ENCODE data around the gene TBC1D7.

Gene TBC1D7

GRCh38 chr6:13296536-13296997 lies 31.8 kb downstream of the TBC1D7 start:
- no peak for DNase-seq (ENCODE audit: low read depth)

GRCh38 chr6:13295576-13295975 lies 32.8 kb downstream of the TBC1D7 start:
- H3K4me3 ChIP-seq (ENCODE audit: low read depth, low read length): no peak overlapping the region
- TF ChIP-seq CTCF (IDR thresholded peaks at IDR 0.05; ENCODE audit: control insufficient read depth, extremely low read depth, insufficient read depth): no peak
- DNase-seq (ENCODE audit: low read depth): no peak

More at GRCh38 chr6:13296536-13296997, 31.8 kb downstream of the TBC1D7 start:
- H3K4me3 ChIP-seq (ENCODE audit: low read depth, low read length): no peak overlapping the region
- TF ChIP-seq CTCF (IDR thresholded peaks at IDR 0.05; ENCODE audit: control insufficient read depth, extremely low read depth, insufficient read depth): no peak

GRCh38 chr6:13294499-13295069 lies 33.8 kb downstream of the TBC1D7 start:
- no peak for TF ChIP-seq CTCF (IDR thresholded peaks at IDR 0.05; ENCODE audit: control insufficient read depth, extremely low read depth, insufficient read depth)
- no peak overlapping the region for H3K4me3 ChIP-seq (ENCODE audit: low read depth, low read length)
- no peak for DNase-seq (ENCODE audit: low read depth)

- no peak for TF ChIP-seq CTCF (IDR thresholded peaks at IDR 0.05; ENCODE audit: control insufficient read depth, extremely low read depth, insufficient read depth)
- DNase-seq (ENCODE audit: low read depth): no peak
- no peak overlapping the region for H3K4me3 ChIP-seq (ENCODE audit: low read depth, low read length)
These were observed 35.6 kb downstream of the TBC1D7 start for GRCh38 chr6:13292774-13293173.

- no peak for TF ChIP-seq CTCF (IDR thresholded peaks at IDR 0.05; ENCODE audit: control insufficient read depth, extremely low read depth, insufficient read depth)
- DNase-seq (ENCODE audit: low read depth): no peak
- no peak overlapping the region for H3K4me3 ChIP-seq (ENCODE audit: low read depth, low read length)
These were observed 38.0 kb downstream of the TBC1D7 start for GRCh38 chr6:13290335-13290734.

- no peak for TF ChIP-seq CTCF (IDR thresholded peaks at IDR 0.05; ENCODE audit: control insufficient read depth, extremely low read depth, insufficient read depth)
- DNase-seq (ENCODE audit: low read depth): no peak
- no peak overlapping the region for H3K4me3 ChIP-seq (ENCODE audit: low read depth, low read length)
These were observed 38.5 kb downstream of the TBC1D7 start for GRCh38 chr6:13289789-13290318.

- no peak for TF ChIP-seq CTCF (IDR thresholded peaks at IDR 0.05; ENCODE audit: control insufficient read depth, extremely low read depth, insufficient read depth)
- no peak overlapping the region for H3K4me3 ChIP-seq (ENCODE audit: low read depth, low read length)
- no peak for DNase-seq (ENCODE audit: low read depth)
These were observed 39.4 kb downstream of the TBC1D7 start for GRCh38 chr6:13288969-13289391.

Measured in LNCaP clone FGC (cell line).